Fibroblast of lung (primary cell): ENCODE data around the gene PCSK9.

Experiments
- EZH2 ChIP-seq: IDR thresholded peaks from 2 replicates; pipeline ENCODE4 v1.5.1; 2012; ENCODE audit warnings: low read length, control low read depth, mild to moderate bottlenecking; ENCODE audit errors: missing control alignments
- TF ChIP-seq, protein P1 (sequence below), 2 donors: IDR thresholded peaks in 1 of 2; conservative IDR thresholded peaks in 1 of 2; 1 replicate in 1 of 2; 2 replicates in 1 of 2; pipeline ENCODE4 v1.5.1; 2011 to 2012; ENCODE audit warnings: low read length in 2 of 2, control low read depth in 1 of 2, inconsistent platforms in 1 of 2, low read depth in 1 of 2, mild to moderate bottlenecking in 1 of 2

DNA sequence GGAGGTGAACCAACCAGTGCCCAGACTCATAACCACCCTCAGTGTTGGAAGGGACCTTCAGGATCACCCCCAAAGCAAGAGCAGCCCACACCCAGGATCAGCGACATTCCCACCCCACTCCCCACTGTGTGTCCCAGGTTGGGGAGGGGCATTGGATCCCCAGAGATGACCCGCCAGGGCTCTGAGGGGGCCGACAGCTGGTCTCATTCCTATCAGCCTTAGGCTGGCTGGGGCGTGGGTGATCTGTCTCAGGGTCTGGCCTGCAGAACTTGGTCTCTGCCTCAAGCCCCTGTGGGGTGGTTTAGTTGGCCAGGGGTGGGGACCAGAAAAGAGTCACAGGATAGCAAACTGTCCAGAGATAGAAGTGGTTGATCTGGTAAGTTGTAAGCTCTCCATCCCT, 48.4 kb upstream of the PCSK9 start:
- TF ChIP-seq, protein P1, sequence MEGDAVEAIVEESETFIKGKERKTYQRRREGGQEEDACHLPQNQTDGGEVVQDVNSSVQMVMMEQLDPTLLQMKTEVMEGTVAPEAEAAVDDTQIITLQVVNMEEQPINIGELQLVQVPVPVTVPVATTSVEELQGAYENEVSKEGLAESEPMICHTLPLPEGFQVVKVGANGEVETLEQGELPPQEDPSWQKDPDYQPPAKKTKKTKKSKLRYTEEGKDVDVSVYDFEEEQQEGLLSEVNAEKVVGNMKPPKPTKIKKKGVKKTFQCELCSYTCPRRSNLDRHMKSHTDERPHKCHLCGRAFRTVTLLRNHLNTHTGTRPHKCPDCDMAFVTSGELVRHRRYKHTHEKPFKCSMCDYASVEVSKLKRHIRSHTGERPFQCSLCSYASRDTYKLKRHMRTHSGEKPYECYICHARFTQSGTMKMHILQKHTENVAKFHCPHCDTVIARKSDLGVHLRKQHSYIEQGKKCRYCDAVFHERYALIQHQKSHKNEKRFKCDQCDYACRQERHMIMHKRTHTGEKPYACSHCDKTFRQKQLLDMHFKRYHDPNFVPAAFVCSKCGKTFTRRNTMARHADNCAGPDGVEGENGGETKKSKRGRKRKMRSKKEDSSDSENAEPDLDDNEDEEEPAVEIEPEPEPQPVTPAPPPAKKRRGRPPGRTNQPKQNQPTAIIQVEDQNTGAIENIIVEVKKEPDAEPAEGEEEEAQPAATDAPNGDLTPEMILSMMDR (conservative IDR thresholded peaks at IDR 0.05 in 1 of 2, IDR thresholded peaks at IDR 0.05 in 1 of 2; ENCODE audit: low read depth in 1 of 2, low read length in 2 of 2), result no peak
- TF ChIP-seq EZH2, result no peak
